ENCODE data around the gene OTOS. TPM values are rescaled to one million over a fixed set of nuclear protein-coding genes. Genes with fewer than 3 reads are reported as not detected.

The OTOS gene
- total and polyA plus RNA-seq, 2 of the 13 experiments (the other 11 are each of a cell fraction or from before 2014, with no cell fraction given): not detected

DNA sequence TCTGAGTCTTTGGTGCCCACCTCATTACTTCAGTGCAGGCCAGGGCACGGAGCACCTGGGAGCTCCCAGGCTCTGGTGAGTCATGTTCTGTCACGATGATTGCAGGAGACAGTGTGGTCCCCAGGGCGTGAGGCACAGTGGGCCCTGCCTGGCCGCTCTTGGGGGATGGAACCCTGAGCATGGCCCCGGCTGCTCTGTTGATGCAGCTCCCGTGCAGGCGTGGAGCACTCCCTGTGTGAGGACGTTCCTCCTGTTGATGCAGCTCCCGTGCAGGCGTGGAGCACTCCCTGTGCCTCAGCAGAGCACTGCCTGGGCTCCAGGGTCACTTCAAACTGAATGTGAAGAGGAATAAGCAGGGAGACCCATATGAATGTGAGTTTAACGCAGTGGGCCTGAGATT lies 34.5 kb downstream of the OTOS start:
- no peak overlapping the region for H3K4me3 ChIP-seq (replicated peaks in 1 of 3; ENCODE audit: insufficient read depth in 1 of 3, low read depth in 2 of 3, low read length in 3 of 3)
- H3K27ac ChIP-seq (ENCODE audit: extremely low read length, insufficient read depth, low read length): no peak overlapping the region
- H3K9ac ChIP-seq (ENCODE audit: insufficient read depth, low read depth, low read length): no peak overlapping the region
- H3K4me2 ChIP-seq (ENCODE audit: low read depth, low read length): no peak overlapping the region
- BruUV-seq (replicated peaks): no TSS peak
- intact Hi-C loops (cut with micrococcal nuclease; ENCODE audit: unreplicated experiment): no loop called here
- TF ChIP-seq ZNF263 (CRISPR knock-in tag; IDR thresholded peaks at IDR 0.05) (peak; percentile 77), HNRNPH1 (optimal IDR thresholded peaks at IDR 0.05; ENCODE audit: low read depth, low read length) (no peak)
- H3K9me3 ChIP-seq (ENCODE audit: low read length): no peaks in the 10 kb centered on the region
- H3K36me3 ChIP-seq (replicated peaks in 1 of 2; ENCODE audit: control insufficient read depth in 1 of 2, insufficient read depth in 2 of 2, low read length in 2 of 2): no peaks in the 10 kb centered on the region
- H3K79me2 ChIP-seq (ENCODE audit: insufficient read depth, low read length): no peaks in the 10 kb centered on the region
- POLR2A ChIA-PET: no interaction called here
- CTCF ChIA-PET (ENCODE audit: low intra/inter-chr PET ratio, low total read pairs): no interaction called here
- in situ Hi-C loops (cut with HindIII; ENCODE audit: extremely low pct_ligation_motif_present, low pct_unique_long_range_greater_than_20kb): no loop called here
- WGBS (ENCODE audit: low lambda C conversion rate): 0% methylated on average over 1 of the region's 11 CpGs
- no peaks in the 10 kb centered on the region for H3K4me1 ChIP-seq (ENCODE audit: insufficient read depth, low read length)
- DNase-seq (ENCODE audit: low spot score) (no peak), ATAC-seq (no peak), FAIRE-seq (no peak)
- no peaks in the 10 kb centered on the region for H4K20me1 ChIP-seq (ENCODE audit: insufficient read depth, low read length)
- no peak overlapping the region for H2AFZ ChIP-seq (ENCODE audit: low read length)
- peaks cover 5 to 46% of the 10 kb centered on the region in 2 experiments; a peak in 4 of 5 replicates for H3K27me3 ChIP-seq (ENCODE audit: control insufficient read depth in 1 of 2, insufficient read depth in 2 of 2, low read length in 2 of 2)

DNA sequence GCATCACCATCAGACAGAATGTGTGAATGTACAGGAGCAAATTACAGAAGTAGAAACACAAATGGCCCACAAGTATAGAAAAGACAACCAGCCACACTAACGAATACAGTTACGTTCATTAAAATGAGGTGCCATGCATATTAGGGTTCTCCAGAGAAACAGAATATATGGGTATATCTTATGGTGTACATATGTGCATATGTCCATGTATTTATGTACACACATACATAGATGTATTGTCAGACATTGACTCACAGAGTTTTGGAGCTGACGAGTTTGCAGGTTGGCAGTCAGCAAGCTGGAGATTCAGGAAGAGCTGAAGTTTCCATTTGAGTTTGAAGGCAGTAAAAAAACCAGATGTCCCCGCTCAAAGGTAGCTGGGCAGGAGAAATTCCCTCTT lies 37.3 kb downstream of the OTOS start:
- H3K9me3 ChIP-seq (ENCODE audit: low read length): no peaks in the 10 kb centered on the region
- FAIRE-seq (no peak), ATAC-seq (no peak), DNase-seq (ENCODE audit: low spot score) (no peak)
- H3K4me3 ChIP-seq (replicated peaks in 1 of 3; ENCODE audit: insufficient read depth in 1 of 3, low read depth in 2 of 3, low read length in 3 of 3): no peak overlapping the region
- no peaks in the 10 kb centered on the region for H4K20me1 ChIP-seq (ENCODE audit: insufficient read depth, low read length)
- intact Hi-C loops (cut with micrococcal nuclease; ENCODE audit: unreplicated experiment): no loop called here
- no peaks in the 10 kb centered on the region for H3K79me2 ChIP-seq (ENCODE audit: insufficient read depth, low read length)
- no peak overlapping the region for H3K9ac ChIP-seq (ENCODE audit: insufficient read depth, low read depth, low read length)
- H3K4me1 ChIP-seq (ENCODE audit: insufficient read depth, low read length): no peaks in the 10 kb centered on the region
- 16% methylated on average over 4 of the region's 4 CpGs for WGBS (ENCODE audit: low lambda C conversion rate)
- no peak overlapping the region for H3K27ac ChIP-seq (ENCODE audit: extremely low read length, insufficient read depth, low read length)
- H2AFZ ChIP-seq (ENCODE audit: low read length): no peak overlapping the region
- POLR2A ChIA-PET: no interaction called here
- in situ Hi-C loops (cut with HindIII; ENCODE audit: extremely low pct_ligation_motif_present, low pct_unique_long_range_greater_than_20kb): no loop called here
- H3K4me2 ChIP-seq (ENCODE audit: low read depth, low read length): no peak overlapping the region
- no peaks in the 10 kb centered on the region for H3K36me3 ChIP-seq (replicated peaks in 1 of 2; ENCODE audit: control insufficient read depth in 1 of 2, insufficient read depth in 2 of 2, low read length in 2 of 2)
- no TSS peak for BruUV-seq (replicated peaks)
- H3K27me3 ChIP-seq (ENCODE audit: control insufficient read depth in 1 of 2, insufficient read depth in 2 of 2, low read length in 2 of 2): peaks cover 2 to 27% of the 10 kb centered on the region in 2 experiments; a peak in 3 of 5 replicates
- TF ChIP-seq SRSF9 (IDR thresholded peaks at IDR 0.05; ENCODE audit: borderline replicate concordance, insufficient read depth, low read depth, low read length, poor library complexity, severe bottlenecking): no peak
- no peak for TF ChIP-seq MYC (CRISPR knock-in tag; IDR thresholded peaks at IDR 0.05; ENCODE audit: borderline replicate concordance)
- TF ChIP-seq, protein P1, sequence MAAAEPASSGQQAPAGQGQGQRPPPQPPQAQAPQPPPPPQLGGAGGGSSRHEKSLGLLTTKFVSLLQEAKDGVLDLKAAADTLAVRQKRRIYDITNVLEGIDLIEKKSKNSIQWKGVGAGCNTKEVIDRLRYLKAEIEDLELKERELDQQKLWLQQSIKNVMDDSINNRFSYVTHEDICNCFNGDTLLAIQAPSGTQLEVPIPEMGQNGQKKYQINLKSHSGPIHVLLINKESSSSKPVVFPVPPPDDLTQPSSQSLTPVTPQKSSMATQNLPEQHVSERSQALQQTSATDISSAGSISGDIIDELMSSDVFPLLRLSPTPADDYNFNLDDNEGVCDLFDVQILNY (CRISPR knock-in tag; conservative IDR thresholded peaks at IDR 0.05): no peak
- no peak for TF ChIP-seq KDM5A (IDR thresholded peaks at IDR 0.05; ENCODE audit: borderline replicate concordance, low read length)
- CTCF ChIA-PET (ENCODE audit: low intra/inter-chr PET ratio, low total read pairs): no interaction called here
